Bronchial epithelial cell (primary cell): ENCODE measurements around the gene DAB2IP. TPM values are rescaled to one million over a fixed set of nuclear protein-coding genes. Genes with fewer than 3 reads are reported as not detected.

Source experiments
- DNase-seq: peaks from one replicate; pipeline ENCODE4 v3.0.0-alpha.2; 2010; ENCODE audit warnings: low read depth
- FAIRE-seq: peaks from 2 replicates; lab custom pipeline; 2011; peaks lifted over from hg19 to GRCh38; lab: Jason Lieb, UNC
- H3K27me3 ChIP-seq: 2 replicates; pipeline ENCODE4 v1.5.1; 2011; ENCODE audit warnings: low read length; ENCODE audit not compliant: control insufficient read depth, insufficient read depth
- H3K36me3 ChIP-seq: 2 replicates; pipeline ENCODE4 v1.5.1; 2011; ENCODE audit warnings: low read length; ENCODE audit not compliant: control insufficient read depth, insufficient read depth
- H3K4me3 ChIP-seq: 2 replicates; pipeline ENCODE4 v1.5.1; 2011; ENCODE audit warnings: mild to moderate bottlenecking, low read depth, low read length, control low read depth
- CTCF ChIP-seq: IDR thresholded peaks from 2 replicates; pipeline ENCODE4 v1.5.1; 2011; ENCODE audit warnings: mild to moderate bottlenecking, moderate library complexity, low read length, control low read depth, inconsistent platforms; ENCODE audit not compliant: insufficient read depth, severe bottlenecking
- total RNA-seq: library from RNA; depleted of rRNA; stranded (reverse); fragments of >200 nt; gene quantifications from 2 replicates; pipeline ENCODE4 v1.2.1, GENCODE V29; 2014

The DAB2IP gene
- total RNA-seq, 1 donor from 2014 or later = 8.4 TPM

- Histone ChIP-seq H3K27me3 (no peaks in the 10 kb centered on the region), H3K36me3 (peaks cover 72% of the 10 kb centered on the region), H3K4me3 (no peak overlapping the region)
- no peak for TF ChIP-seq CTCF
- FAIRE-seq (no peak), DNase-seq (no peak)
Observed at GRCh38 chr9:121771851-121772599, 120.6 kb downstream of the DAB2IP start.

GRCh38 chr9:121772600-121773285 is 121.3 kb downstream of the DAB2IP start:
- FAIRE-seq (no peak), DNase-seq (no peak)
- H3K36me3 ChIP-seq = peaks cover 68% of the 10 kb centered on the region

DNA sequence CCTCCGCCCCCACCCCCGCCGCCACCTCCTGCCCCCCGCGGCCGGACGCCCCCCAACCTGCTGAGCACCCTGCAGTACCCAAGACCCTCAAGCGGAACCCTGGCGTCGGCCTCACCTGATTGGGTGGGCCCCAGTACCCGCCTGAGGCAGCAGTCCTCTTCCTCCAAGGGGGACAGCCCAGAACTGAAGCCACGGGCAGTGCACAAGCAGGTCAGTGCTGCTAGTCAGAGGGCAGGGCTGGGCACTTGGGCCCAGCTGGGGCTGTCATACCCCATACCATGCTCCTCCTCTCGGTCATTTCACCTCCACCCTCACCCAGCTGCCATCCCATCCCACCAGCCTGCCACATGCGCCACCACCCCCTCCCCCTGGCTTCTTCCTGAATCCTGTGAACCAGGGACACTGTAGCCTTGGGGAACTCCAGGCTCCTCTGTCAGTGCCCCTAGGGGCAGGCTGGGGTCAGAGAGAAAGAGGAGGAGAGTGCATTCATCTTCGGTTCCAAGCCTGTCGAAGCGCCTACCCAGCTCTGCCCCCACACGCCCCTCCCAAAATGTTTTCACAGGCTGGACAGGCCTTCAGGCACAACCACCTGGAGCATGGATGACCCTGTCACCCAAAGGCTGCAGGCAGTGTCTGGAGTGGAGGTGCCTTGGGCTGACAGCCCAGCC is 122.0 kb downstream of the DAB2IP start:
- TF ChIP-seq CTCF = no peak
- FAIRE-seq = no peak
- H3K4me3 ChIP-seq = no peak overlapping the region
- DNase-seq = no peak
- H3K36me3 ChIP-seq = peaks cover 67% of the 10 kb centered on the region
- H3K27me3 ChIP-seq = no peaks in the 10 kb centered on the region

More at GRCh38 chr9:121772600-121773285, 121.3 kb downstream of the DAB2IP start:
- H3K27me3 ChIP-seq = no peaks in the 10 kb centered on the region
- H3K4me3 ChIP-seq = no peak overlapping the region
- no peak for TF ChIP-seq CTCF

- TF ChIP-seq CTCF = no peak
- no peak for DNase-seq
- no peaks in the 10 kb centered on the region for H3K27me3 ChIP-seq
- H3K4me3 ChIP-seq = no peak overlapping the region
- peaks cover 62% of the 10 kb centered on the region for H3K36me3 ChIP-seq
- FAIRE-seq = no peak
Observed at GRCh38 chr9:121773954-121774714, 122.7 kb downstream of the DAB2IP start.

DNA sequence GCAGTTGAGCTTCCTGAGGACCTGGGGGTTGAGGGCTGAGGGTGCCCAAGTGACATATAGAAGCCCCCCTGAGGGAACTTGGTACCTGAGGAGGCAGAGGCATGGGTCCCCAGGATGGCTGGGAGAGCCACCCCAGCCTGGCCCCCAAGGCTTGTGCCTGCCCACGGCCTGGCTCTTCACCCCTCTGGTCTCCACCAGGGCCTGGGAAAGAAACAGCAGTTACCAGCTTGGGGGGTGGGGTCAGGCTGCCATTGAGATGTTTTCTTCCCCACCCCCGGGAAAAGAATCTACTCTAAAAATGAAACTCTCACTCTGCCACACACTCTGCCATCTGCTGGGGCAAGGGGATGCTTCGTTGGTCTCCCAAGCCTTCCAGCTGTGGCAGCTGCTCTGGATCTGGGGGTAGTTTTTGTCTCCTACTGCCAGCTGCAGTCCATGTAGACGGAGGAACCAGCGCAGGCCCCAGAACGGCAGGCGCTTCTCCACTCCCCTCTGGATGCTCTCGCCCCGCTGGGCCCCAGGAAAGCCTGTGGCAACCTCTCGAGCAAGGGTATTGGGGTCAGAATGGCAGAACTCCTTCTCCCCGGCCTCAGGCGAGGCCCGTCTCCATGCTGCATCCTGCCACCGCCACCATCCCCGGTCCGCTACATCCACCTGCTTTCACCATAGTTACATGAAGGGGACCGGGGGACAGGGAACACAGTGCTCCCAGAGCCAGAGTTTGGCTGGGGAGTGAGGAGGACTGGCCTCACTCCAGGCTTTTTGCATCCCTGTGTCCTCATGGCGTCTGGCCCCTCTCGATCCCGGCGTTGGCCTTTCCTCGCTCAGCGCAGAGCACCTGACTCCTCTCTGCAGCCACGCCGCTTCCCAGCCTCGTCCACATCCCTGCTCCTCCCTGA is 123.5 kb downstream of the DAB2IP start:
- DNase-seq = no peak
- Histone ChIP-seq H3K4me3 (no peak overlapping the region), H3K36me3 (peaks cover 61% of the 10 kb centered on the region), H3K27me3 (no peaks in the 10 kb centered on the region)
- no peak for FAIRE-seq
- TF ChIP-seq CTCF = no peak
